ENCODE measurements around the gene FAM193A.
"Not testable (repeated sequence)": the region's sequence is repeated elsewhere in the genome, so short reads cannot be mapped to it uniquely, and the experiment has no call there.

Gene FAM193A

GRCh38 chr4:2750719-2751605, 214.5 kb downstream of the FAM193A start:
- no peak for DNase-seq (ENCODE audit: low read depth in 2 of 2)

GRCh38 chr4:2753436-2753835, 217.0 kb downstream of the FAM193A start:
- DNase-seq (ENCODE audit: low read depth in 2 of 2) = no peak

GRCh38 chr4:2754848-2755819, 218.7 kb downstream of the FAM193A start:
- DNase-seq (ENCODE audit: low read depth in 2 of 2) = no peak

- peak; percentile 63 to 66 for DNase-seq (ENCODE audit: low read depth in 2 of 2)
Measured at GRCh38 chr4:2755821-2756690, 219.6 kb downstream of the FAM193A start, which contains the start of gene TNIP2. Gene TNIP2, minus strand, starts transcription at chr4:2756336. Its CDS starts 47 bp downstream, at chr4:2756289.

- DNase-seq (ENCODE audit: low read depth in 2 of 2) = no peak
Measured at GRCh38 chr4:2756691-2757350, 220.4 kb downstream of the FAM193A start.

GRCh38 chr4:2757426-2757825, 221.0 kb downstream of the FAM193A start:
- DNase-seq (ENCODE audit: low read depth in 2 of 2) = no peak

GRCh38 chr4:2761035-2761923, 224.8 kb downstream of the FAM193A start:
- DNase-seq (ENCODE audit: low read depth in 2 of 2) = no peak

GRCh38 chr4:2762048-2762447, 225.6 kb downstream of the FAM193A start:
- DNase-seq (ENCODE audit: low read depth in 2 of 2) = no peak

GRCh38 chr4:2762486-2763370, 226.3 kb downstream of the FAM193A start:
- not testable (repeated sequence) for DNase-seq (ENCODE audit: low read depth in 2 of 2)

- DNase-seq (ENCODE audit: low read depth in 2 of 2) = no peak
Measured at GRCh38 chr4:2763511-2763967, 227.1 kb downstream of the FAM193A start.

- DNase-seq (ENCODE audit: low read depth in 2 of 2) = no peak
Measured at GRCh38 chr4:2765832-2766526, 229.5 kb downstream of the FAM193A start.

- DNase-seq (ENCODE audit: low read depth in 2 of 2) = no peak
Measured at GRCh38 chr4:2767046-2767704, 230.7 kb downstream of the FAM193A start.

- no peak for DNase-seq (ENCODE audit: low read depth in 2 of 2)
Measured at GRCh38 chr4:2767705-2768074, 231.2 kb downstream of the FAM193A start.

- no peak for DNase-seq (ENCODE audit: low read depth in 2 of 2)
Measured at GRCh38 chr4:2768124-2768523, 231.7 kb downstream of the FAM193A start.

GRCh38 chr4:2768921-2769336, 232.5 kb downstream of the FAM193A start:
- DNase-seq (ENCODE audit: low read depth in 2 of 2) = no peak

GRCh38 chr4:2771264-2771663, 234.8 kb downstream of the FAM193A start:
- no peak for DNase-seq (ENCODE audit: low read depth in 2 of 2)

- DNase-seq (ENCODE audit: low read depth in 2 of 2) = not testable (repeated sequence)
Measured at GRCh38 chr4:2780643-2781042, 244.2 kb downstream of the FAM193A start.
